Body of pancreas (tissue), 4 donors: Measurements from ENCODE around the gene PDZD2.

Experiments used
- POLR2A ChIP-seq, 3 donors: fragments of 450-650 bp; IDR thresholded peaks; one replicate each; pipeline ENCODE4 v1.6.1; 2016; ENCODE audit warnings: antibody characterized with exemption in 3 of 3, mild to moderate bottlenecking in 2 of 3
- TF ChIP-seq, protein P1 (sequence below), 7 experiments: fragments of 450-650 bp in 4 of 7; fragments of 200-600 bp in 3 of 7; sonication (generic) in 3 of 7; IDR thresholded peaks; one replicate each; pipeline ENCODE4 v1.5.1; 2016 to 2019; ENCODE audit warnings: antibody characterized with exemption in 7 of 7

GRCh38 chr5:31753700-31754357 lies 114.9 kb downstream of the PDZD2 start:
- TF ChIP-seq, protein P1, sequence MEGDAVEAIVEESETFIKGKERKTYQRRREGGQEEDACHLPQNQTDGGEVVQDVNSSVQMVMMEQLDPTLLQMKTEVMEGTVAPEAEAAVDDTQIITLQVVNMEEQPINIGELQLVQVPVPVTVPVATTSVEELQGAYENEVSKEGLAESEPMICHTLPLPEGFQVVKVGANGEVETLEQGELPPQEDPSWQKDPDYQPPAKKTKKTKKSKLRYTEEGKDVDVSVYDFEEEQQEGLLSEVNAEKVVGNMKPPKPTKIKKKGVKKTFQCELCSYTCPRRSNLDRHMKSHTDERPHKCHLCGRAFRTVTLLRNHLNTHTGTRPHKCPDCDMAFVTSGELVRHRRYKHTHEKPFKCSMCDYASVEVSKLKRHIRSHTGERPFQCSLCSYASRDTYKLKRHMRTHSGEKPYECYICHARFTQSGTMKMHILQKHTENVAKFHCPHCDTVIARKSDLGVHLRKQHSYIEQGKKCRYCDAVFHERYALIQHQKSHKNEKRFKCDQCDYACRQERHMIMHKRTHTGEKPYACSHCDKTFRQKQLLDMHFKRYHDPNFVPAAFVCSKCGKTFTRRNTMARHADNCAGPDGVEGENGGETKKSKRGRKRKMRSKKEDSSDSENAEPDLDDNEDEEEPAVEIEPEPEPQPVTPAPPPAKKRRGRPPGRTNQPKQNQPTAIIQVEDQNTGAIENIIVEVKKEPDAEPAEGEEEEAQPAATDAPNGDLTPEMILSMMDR (IDR thresholded peaks at IDR 0.05), result no peak
- TF ChIP-seq POLR2A (IDR thresholded peaks at IDR 0.05), result no peak
